HG03280 (cell line): ENCODE data around the gene TFAP2A.

Experiments
- ATAC-seq: cut with Tn5 transposase; IDR thresholded peaks from one replicate; pipeline ENCODE4 v1.9.1; 2021; ENCODE audit warnings: mild to moderate bottlenecking, moderate library complexity; ENCODE audit not compliant: unreplicated experiment

TFAP2A gene

GRCh38 chr6:10426781-10427279 is 12.0 kb upstream of the TFAP2A start:
- ATAC-seq: no peak

GRCh38 chr6:10425975-10426780 is 11.3 kb upstream of the TFAP2A start:
- ATAC-seq: peak; percentile 77

GRCh38 chr6:10425176-10425974 is 10.5 kb upstream of the TFAP2A start:
- no peak for ATAC-seq

- ATAC-seq: no peak
Measured at GRCh38 chr6:10424040-10424439, 9.2 kb upstream of the TFAP2A start.

GRCh38 chr6:10422737-10423034 is 7.8 kb upstream of the TFAP2A start:
- no peak for ATAC-seq

GRCh38 chr6:10421921-10422736 is 7.3 kb upstream of the TFAP2A start:
- ATAC-seq: no peak

GRCh38 chr6:10421158-10421920 is 6.5 kb upstream of the TFAP2A start:
- ATAC-seq: no peak

GRCh38 chr6:10420546-10421157 is 5.8 kb upstream of the TFAP2A start:
- no peak for ATAC-seq

- ATAC-seq: no peak
Measured at GRCh38 chr6:10419749-10420545, 5.1 kb upstream of the TFAP2A start.

- ATAC-seq: no peak
Measured at GRCh38 chr6:10418862-10419748, 4.2 kb upstream of the TFAP2A start.

GRCh38 chr6:10418361-10418861 is 3.5 kb upstream of the TFAP2A start:
- ATAC-seq: no peak

- no peak for ATAC-seq
Measured at GRCh38 chr6:10417681-10418104, 2.8 kb upstream of the TFAP2A start.

- no peak for ATAC-seq
Measured at GRCh38 chr6:10416863-10417641, 2.2 kb upstream of the TFAP2A start.

GRCh38 chr6:10416516-10416862 is 1.6 kb upstream of the TFAP2A start:
- no peak for ATAC-seq

- no peak for ATAC-seq
Measured at GRCh38 chr6:10415617-10416480, 975 bp upstream of the TFAP2A start.
